Left ventricle myocardium inferior (tissue), 1 donor: ENCODE results near the gene CXCR3. TPM values are rescaled to one million over a fixed set of nuclear protein-coding genes. Genes with fewer than 3 reads are reported as not detected.

Source experiments
- DNase-seq: peaks from one replicate; pipeline ENCODE4 v3.0.0-alpha.2; 2020
- H3K27ac ChIP-seq: fragments of 200-600 bp; replicated peaks from 2 replicates; pipeline ENCODE4 v1.8.0; 2021
- H3K27me3 ChIP-seq: fragments of 200-600 bp; 2 replicates; pipeline ENCODE4 v1.8.0; 2021; ENCODE audit warnings: low read depth
- H3K36me3 ChIP-seq: fragments of 200-600 bp; 2 replicates; pipeline ENCODE4 v1.8.0; 2021
- H3K4me1 ChIP-seq: fragments of 200-600 bp; 2 replicates; pipeline ENCODE4 v1.8.0; 2021
- H3K4me3 ChIP-seq: fragments of 200-600 bp; 2 replicates; pipeline ENCODE4 v1.8.0; 2021; ENCODE audit warnings: mild to moderate bottlenecking, moderate library complexity
- H3K9me3 ChIP-seq: fragments of 200-600 bp; replicated peaks from 2 replicates; pipeline ENCODE4 v1.8.0; 2021
- intact Hi-C: fragments of 100-400 bp; cut with micrococcal nuclease; formaldehyde crosslinking; loops from one replicate; pipeline ENCODE4 v1.11.0; 2022
- total RNA-seq: library from RNA; stranded (reverse); fragmentation: NEBNext Ultra II Directional; extraction: Animal tissue kit (Norgen Biotek cat#: 25700); gene quantifications from one replicate; pipeline ENCODE4 v1.2.1, GENCODE V29; 2021
- TF ChIP-seq, protein P1 (sequence below): fragments of 200-600 bp; IDR thresholded peaks from 2 replicates; pipeline ENCODE4 v1.8.0; 2021; ENCODE audit warnings: antibody characterized with exemption, mild to moderate bottlenecking, borderline replicate concordance
- donor health status: DM: no; HTN: yes; CAD: no; lungs with severe emphysema.

CXCR3 gene
- total RNA-seq, 1 donor from 2014 or later = not detected

DNA sequence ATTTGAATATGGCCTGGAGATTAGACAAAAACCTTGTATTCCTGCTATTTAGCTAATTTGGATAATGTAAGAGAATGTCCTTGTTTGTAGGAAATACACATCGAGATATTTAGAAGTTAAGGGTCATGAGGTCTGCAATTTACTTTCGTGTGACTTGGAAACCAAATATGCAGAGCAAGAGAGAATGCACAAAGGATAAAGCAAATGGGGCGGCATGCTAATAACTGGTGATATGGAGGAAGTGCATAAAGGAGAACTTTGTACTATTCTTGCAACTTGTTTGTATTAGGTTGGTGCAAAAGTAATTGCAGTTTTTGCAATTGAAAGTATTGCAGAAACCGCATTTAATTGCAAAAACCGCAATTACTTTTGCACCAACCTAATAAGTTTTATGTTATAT is 7.2 kb upstream of the CXCR3 start:
- H3K4me3 ChIP-seq = no peak overlapping the region
- TF ChIP-seq, protein P1, sequence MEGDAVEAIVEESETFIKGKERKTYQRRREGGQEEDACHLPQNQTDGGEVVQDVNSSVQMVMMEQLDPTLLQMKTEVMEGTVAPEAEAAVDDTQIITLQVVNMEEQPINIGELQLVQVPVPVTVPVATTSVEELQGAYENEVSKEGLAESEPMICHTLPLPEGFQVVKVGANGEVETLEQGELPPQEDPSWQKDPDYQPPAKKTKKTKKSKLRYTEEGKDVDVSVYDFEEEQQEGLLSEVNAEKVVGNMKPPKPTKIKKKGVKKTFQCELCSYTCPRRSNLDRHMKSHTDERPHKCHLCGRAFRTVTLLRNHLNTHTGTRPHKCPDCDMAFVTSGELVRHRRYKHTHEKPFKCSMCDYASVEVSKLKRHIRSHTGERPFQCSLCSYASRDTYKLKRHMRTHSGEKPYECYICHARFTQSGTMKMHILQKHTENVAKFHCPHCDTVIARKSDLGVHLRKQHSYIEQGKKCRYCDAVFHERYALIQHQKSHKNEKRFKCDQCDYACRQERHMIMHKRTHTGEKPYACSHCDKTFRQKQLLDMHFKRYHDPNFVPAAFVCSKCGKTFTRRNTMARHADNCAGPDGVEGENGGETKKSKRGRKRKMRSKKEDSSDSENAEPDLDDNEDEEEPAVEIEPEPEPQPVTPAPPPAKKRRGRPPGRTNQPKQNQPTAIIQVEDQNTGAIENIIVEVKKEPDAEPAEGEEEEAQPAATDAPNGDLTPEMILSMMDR = no peak
- no peaks in the 10 kb centered on the region for H3K27me3 ChIP-seq
- no peak for DNase-seq
- H3K9me3 ChIP-seq = no peaks in the 10 kb centered on the region
- H3K27ac ChIP-seq = no peak overlapping the region
- no peaks in the 10 kb centered on the region for H3K36me3 ChIP-seq
- intact Hi-C loops = no loop called here
- H3K4me1 ChIP-seq = peaks cover 18% of the 10 kb centered on the region

DNA sequence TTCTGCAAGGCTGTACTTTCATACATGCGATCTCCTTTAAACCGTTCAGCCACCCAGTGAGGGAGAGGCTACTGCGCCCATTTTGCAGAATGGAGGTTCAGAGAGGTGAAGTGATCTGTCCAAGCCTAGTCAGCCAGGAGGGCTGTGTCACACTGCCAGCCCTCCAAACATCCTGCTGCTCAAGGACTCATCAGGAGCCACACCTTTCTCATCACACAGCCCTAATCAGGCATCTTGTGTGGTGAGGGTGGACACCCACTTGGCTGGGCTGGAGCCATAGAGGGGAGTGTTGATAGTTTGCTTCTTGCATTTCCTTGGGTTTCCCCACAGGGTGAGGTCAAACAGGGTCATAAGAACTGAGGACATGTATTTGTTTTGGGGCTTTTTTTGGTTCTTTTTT is 5.4 kb upstream of the CXCR3 start:
- Histone ChIP-seq H3K9me3 (no peaks in the 10 kb centered on the region), H3K36me3 (no peaks in the 10 kb centered on the region), H3K27ac (no peak overlapping the region), H3K27me3 (no peaks in the 10 kb centered on the region), H3K4me3 (no peak overlapping the region), H3K4me1 (peaks cover 18% of the 10 kb centered on the region)
- no peak for DNase-seq
- TF ChIP-seq, protein P1 = no peak
- intact Hi-C loops = no loop called here

DNA sequence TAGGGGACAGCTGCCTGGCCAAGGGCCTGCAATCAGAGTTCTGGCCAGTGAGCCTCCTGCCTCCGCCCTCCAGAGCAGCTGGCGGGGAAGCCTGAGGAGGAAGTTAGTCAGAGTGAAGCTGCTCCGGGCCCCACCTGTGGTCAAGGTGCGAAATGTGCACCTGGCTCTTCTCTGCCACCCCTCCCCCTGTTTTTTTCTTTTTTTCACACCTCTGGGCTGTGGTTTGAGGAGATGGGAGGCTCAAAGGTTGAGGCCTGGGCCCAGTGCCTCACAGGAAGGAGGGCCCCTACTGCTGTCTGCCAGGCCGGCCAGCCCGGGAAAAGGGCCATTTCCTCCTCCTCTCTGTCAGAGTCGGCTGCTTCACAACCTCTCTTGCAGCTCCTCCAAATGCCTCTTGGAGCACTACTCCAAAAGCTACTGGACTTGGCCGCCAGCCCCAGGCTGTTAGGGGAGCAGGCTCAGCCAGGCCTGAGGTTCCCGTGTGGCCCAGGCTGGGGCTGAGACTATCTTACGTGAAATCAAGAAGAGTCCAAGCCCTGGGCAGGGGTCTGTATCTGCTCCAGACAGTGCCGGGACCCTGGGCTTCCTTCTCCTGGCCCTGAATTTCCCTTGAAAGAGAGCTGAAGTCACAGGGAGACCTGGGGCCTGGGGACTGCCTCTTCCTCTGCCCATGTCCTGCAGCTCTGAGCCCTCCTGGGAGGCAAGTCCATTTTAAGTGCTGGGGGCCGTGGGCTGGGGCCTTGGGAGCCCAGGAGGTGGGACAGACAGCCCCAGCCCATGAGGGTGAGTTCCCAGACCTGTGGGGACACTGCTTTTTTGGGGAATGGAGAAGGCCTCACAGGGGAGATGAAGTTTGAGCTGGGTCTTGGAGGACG is 4.5 kb upstream of the CXCR3 start:
- Histone ChIP-seq H3K4me1 (peaks cover 18% of the 10 kb centered on the region), H3K27ac (peak overlapping the region; percentile 81), H3K4me3 (no peak overlapping the region), H3K27me3 (no peaks in the 10 kb centered on the region), H3K36me3 (no peaks in the 10 kb centered on the region), H3K9me3 (no peaks in the 10 kb centered on the region)
- TF ChIP-seq, protein P1 = peak; percentile 46
- peak; percentile 77 for DNase-seq
- intact Hi-C loops = no loop called here

DNA sequence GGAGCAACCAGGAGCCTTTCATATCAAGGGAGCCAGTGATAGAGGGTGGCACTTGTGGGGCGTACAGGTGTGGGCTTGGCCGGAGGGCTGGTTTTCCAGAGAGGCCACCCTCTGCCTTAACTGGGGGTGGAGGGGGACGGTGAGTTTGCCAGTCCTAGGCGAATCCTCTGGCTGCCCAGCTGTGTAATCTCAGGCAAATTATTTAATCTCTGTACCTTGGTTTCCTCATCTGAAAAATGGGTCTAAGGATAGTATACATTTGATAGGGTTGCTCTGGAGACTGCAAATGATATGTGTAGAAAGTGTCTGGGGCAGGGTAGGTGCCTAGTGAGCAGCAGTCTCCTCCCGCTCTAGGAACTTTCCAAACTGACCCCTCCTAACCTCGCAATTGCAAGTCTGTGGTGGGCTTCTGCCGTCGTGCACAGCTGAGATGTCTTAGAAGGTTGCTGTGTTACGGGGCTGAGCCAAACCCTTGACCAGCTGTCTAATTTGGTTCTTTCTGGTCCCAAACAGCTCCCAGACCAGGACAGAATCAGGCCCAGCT is 3.8 kb upstream of the CXCR3 start:
- Histone ChIP-seq H3K27me3 (no peaks in the 10 kb centered on the region), H3K9me3 (no peaks in the 10 kb centered on the region), H3K36me3 (no peaks in the 10 kb centered on the region), H3K4me3 (no peak overlapping the region), H3K4me1 (peaks cover 18% of the 10 kb centered on the region), H3K27ac (peak overlapping the region; percentile 81)
- no peak for DNase-seq
- intact Hi-C loops = no loop called here
- TF ChIP-seq, protein P1 = no peak

DNA sequence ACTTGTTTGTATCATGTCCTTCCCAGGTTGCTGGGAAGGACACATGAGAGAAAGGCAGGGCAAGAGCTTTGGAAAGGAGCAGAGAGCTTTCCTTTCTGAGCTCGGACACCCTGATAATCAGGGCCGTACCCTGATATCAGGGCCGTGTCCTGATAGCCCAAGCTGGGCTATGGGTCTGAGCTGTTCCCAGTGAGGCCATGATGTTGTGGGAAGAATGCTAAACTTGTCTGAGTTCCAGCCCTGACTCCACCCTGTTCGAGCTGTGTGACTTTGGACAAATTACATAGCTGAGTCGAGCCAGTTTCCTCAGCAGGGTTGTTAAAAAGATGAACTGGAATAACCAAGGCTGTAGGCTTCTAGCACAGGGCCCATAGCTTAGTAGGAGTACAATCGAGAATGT is 3.3 kb upstream of the CXCR3 start:
- H3K4me3 ChIP-seq = no peak overlapping the region
- H3K27ac ChIP-seq = peak overlapping the region; percentile 81
- peaks cover 18% of the 10 kb centered on the region for H3K4me1 ChIP-seq
- no peaks in the 10 kb centered on the region for H3K9me3 ChIP-seq
- no peaks in the 10 kb centered on the region for H3K27me3 ChIP-seq
- TF ChIP-seq, protein P1 = no peak
- H3K36me3 ChIP-seq = no peaks in the 10 kb centered on the region
- no peak for DNase-seq
- intact Hi-C loops = no loop called here
